Non-pigmented ciliary epithelial cell (primary cell): ENCODE data around the gene DNAJC27.

ENCODE experiments used
- DNase-seq: peaks from one replicate; pipeline ENCODE4 v3.0.0-alpha.2; 2010; ENCODE audit warnings: low read depth

The DNAJC27 gene

GRCh38 chr2:24906466-24906865, 65.3 kb downstream of the DNAJC27 start:
- DNase-seq, result no peak

GRCh38 chr2:24903161-24904103, 68.3 kb downstream of the DNAJC27 start:
- no peak for DNase-seq

- DNase-seq, result no peak
Measured at GRCh38 chr2:24899361-24899910, 72.3 kb downstream of the DNAJC27 start.

GRCh38 chr2:24898122-24899109, 73.3 kb downstream of the DNAJC27 start:
- no peak for DNase-seq

GRCh38 chr2:24894750-24895149, 77.0 kb downstream of the DNAJC27 start:
- DNase-seq, result no peak

GRCh38 chr2:24893934-24894333, 77.8 kb downstream of the DNAJC27 start:
- DNase-seq, result no peak
